H1 (cell line): ENCODE data around the gene INHBC. TPM values are rescaled to one million over a fixed set of nuclear protein-coding genes. Genes with fewer than 3 reads are reported as not detected.

Source experiments
- EGR1 ChIP-seq: IDR thresholded peaks from 2 replicates; pipeline ENCODE4 v1.6.1; 2011; ENCODE audit warnings: low read depth, low read length, borderline replicate concordance
- polyA plus RNA-seq, 7 experiments: library from polyadenylated mRNA; depleted of rRNA in 3 of 7; stranded (reverse) in 5 of 7; unstranded in 2 of 7; fragments of >200 nt in 5 of 7; fragments of 200-250 nt in 2 of 7; gene quantifications; 1 replicate in 5 of 7; 2 replicates in 1 of 7; 4 replicates in 1 of 7; pipeline versions ENCODE4 v1.2.1 to v1.2.3, GENCODE V29; 2011 to 2013; ENCODE audit warnings: missing spikeins in 2 of 7, mixed read lengths in 2 of 7
- total RNA-seq: library from RNA; stranded (reverse); fragmentation: NEBNext Ultra II Directional; extraction: Animal tissue kit (Norgen Biotek cat#: 25700); gene quantifications from 2 replicates; pipeline ENCODE4 v1.2.1, GENCODE V29; 2021

Gene INHBC
- total and polyA plus RNA-seq, 2 of the 8 experiments (the other 6 are each of a cell fraction or from before 2014, with no cell fraction given), result 0.15 TPM; not detected in 1

GRCh38 chr12:57459750-57460467, 25.3 kb downstream of the INHBC start, which contains the start of gene GLI1 (continued):
- no peak for TF ChIP-seq EGR1
- TF ChIP-seq, all 59 proteins: peak for 3
